C4-2B (cell line): Measurements from ENCODE around the gene CCT7.

Experiments
- H3K27ac ChIP-seq: fragments of 450-650 bp; 2 replicates; pipeline ENCODE4 v1.5.1; 2017
- CTCF ChIP-seq: fragments of 450-650 bp; conservative IDR thresholded peaks from 2 replicates; pipeline ENCODE4 v1.5.1; 2017; ENCODE audit warnings: mild to moderate bottlenecking
- ZFX ChIP-seq: fragments of 450-650 bp; IDR thresholded peaks from 2 replicates; pipeline ENCODE4 v1.6.1; 2017

Gene CCT7

GRCh38 chr2:73301636-73302035, 67.5 kb downstream of the CCT7 start:
- no peak for TF ChIP-seq ZFX
- no peak for TF ChIP-seq CTCF
- H3K27ac ChIP-seq: no peak overlapping the region
